ENCODE results near the gene XPO6. TPM values are rescaled to one million over a fixed set of nuclear protein-coding genes. Genes with fewer than 3 reads are reported as not detected.

The XPO6 gene
- total and polyA plus RNA-seq, 4 donors, result 52.9 to 172 (median 126) TPM

DNA sequence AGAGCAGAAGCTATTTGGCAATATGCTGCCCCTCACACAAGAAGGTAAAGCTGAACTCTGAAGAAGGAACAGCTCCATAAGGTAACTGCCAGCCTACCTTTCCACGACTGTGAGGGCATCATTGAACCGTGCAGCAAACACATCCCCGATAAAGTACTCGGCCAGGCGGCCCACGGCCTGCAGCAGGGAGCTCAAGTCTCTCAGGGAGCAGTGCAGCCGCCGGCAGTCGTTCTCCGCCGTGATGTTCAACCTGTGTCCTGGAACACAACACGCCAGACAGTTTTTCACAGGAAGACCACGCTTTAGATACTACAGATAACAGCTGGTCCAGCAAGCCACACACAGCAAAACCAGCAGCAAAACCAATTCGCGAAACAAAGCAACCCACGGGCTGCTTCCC is 86.2 kb downstream of the XPO6 start:
- 96 to 98% methylated on average over 16 of the region's 16 CpGs for WGBS, 2 donors
- TF ChIP-seq, protein P1, sequence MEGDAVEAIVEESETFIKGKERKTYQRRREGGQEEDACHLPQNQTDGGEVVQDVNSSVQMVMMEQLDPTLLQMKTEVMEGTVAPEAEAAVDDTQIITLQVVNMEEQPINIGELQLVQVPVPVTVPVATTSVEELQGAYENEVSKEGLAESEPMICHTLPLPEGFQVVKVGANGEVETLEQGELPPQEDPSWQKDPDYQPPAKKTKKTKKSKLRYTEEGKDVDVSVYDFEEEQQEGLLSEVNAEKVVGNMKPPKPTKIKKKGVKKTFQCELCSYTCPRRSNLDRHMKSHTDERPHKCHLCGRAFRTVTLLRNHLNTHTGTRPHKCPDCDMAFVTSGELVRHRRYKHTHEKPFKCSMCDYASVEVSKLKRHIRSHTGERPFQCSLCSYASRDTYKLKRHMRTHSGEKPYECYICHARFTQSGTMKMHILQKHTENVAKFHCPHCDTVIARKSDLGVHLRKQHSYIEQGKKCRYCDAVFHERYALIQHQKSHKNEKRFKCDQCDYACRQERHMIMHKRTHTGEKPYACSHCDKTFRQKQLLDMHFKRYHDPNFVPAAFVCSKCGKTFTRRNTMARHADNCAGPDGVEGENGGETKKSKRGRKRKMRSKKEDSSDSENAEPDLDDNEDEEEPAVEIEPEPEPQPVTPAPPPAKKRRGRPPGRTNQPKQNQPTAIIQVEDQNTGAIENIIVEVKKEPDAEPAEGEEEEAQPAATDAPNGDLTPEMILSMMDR (IDR thresholded peaks at IDR 0.05; ENCODE audit: control extremely low read depth, extremely low read depth), result no peak
- no peak for DNase-seq

DNA sequence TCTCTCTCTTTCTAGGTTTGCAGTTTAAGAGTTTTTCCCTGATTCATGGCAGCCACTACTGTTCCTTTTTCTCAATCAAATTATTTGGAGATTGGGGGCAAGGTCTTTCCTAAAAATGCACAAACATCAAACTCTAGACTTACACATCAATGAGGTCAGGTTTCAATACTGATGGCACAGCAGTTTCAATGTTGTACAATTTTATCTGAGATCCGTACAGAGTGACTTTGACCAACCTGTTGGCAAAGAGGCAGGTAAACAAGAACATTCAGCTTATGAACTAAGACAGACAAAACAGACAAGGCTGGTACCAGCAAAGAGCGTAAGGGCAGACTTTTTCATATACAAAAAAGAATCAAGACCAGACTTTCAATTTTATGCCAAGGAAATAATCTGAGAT is 90.2 kb downstream of the XPO6 start:
- no peak overlapping the region for H3K4me3 ChIP-seq
- H3K9ac ChIP-seq (ENCODE audit: insufficient read depth in 1 of 2, low read length in 2 of 2), result no peak overlapping the region
- no peaks in the 10 kb centered on the region for H3K27me3 ChIP-seq (ENCODE audit: control insufficient read depth in 3 of 3, insufficient read depth in 3 of 3, low read length in 2 of 3)
- TF ChIP-seq, protein P1 (IDR thresholded peaks at IDR 0.05; ENCODE audit: control extremely low read depth, extremely low read depth), result no peak
- 92% methylated on average over 2 of the region's 2 CpGs for WGBS, 2 donors
- no peaks in the 10 kb centered on the region for H3K4me1 ChIP-seq (ENCODE audit: control insufficient read depth in 5 of 5, insufficient read depth in 5 of 5, low read length in 5 of 5)
- no peak for ATAC-seq (ENCODE audit: insufficient read depth, low FRiP score)
- no peak for DNase-seq
- no peaks in the 10 kb centered on the region for H3K9me3 ChIP-seq (ENCODE audit: control insufficient read depth in 4 of 4, insufficient read depth in 3 of 4, low read length in 3 of 4)
- peaks cover 30 to 50% (median 40%) of the 10 kb centered on the region in 4 donors for H3K36me3 ChIP-seq (ENCODE audit: control insufficient read depth in 4 of 4, insufficient read depth in 4 of 4, low read length in 4 of 4)
- no peak overlapping the region for H3K27ac ChIP-seq (ENCODE audit: low read depth in 1 of 2, low read length in 1 of 2)

More for the DNA sequence above, 86.2 kb downstream of the XPO6 start:
- no peak overlapping the region for H3K4me3 ChIP-seq
- no peaks in the 10 kb centered on the region for H3K9me3 ChIP-seq (ENCODE audit: control insufficient read depth in 4 of 4, insufficient read depth in 3 of 4, low read length in 3 of 4)
- H3K36me3 ChIP-seq (ENCODE audit: control insufficient read depth in 4 of 4, insufficient read depth in 4 of 4, low read length in 4 of 4), result peaks cover 26 to 56% (median 43%) of the 10 kb centered on the region in 4 donors
- H3K27me3 ChIP-seq (ENCODE audit: control insufficient read depth in 3 of 3, insufficient read depth in 3 of 3, low read length in 2 of 3), result no peaks in the 10 kb centered on the region
- H3K27ac ChIP-seq (ENCODE audit: low read depth in 1 of 2, low read length in 1 of 2), result no peak overlapping the region
- no peaks in the 10 kb centered on the region for H3K4me1 ChIP-seq (ENCODE audit: control insufficient read depth in 5 of 5, insufficient read depth in 5 of 5, low read length in 5 of 5)
- ATAC-seq (ENCODE audit: insufficient read depth, low FRiP score), result no peak
- no peak overlapping the region for H3K9ac ChIP-seq (ENCODE audit: insufficient read depth in 1 of 2, low read length in 2 of 2)

DNA sequence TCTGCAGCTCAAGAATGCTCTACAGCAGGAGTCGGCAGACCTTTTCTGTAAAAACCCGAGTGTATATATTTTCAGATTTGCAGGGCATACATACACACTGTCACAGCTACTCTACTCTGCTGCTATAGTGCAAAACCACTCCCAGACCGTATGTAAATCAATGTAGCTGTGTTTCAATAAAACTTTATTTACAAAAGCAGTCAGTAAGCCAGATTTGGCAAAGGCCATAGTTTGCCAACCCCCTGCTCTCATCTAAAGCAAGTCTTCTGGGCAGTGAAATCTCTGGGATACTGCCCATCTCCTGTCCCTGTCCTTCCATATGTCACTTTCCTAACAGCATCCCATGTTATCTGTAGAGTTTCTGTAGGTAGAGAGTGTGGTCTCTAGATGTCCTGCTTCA is 91.0 kb downstream of the XPO6 start:
- no peak overlapping the region for H3K27ac ChIP-seq (ENCODE audit: low read depth in 1 of 2, low read length in 1 of 2)
- H3K9me3 ChIP-seq (ENCODE audit: control insufficient read depth in 4 of 4, insufficient read depth in 3 of 4, low read length in 3 of 4), result no peaks in the 10 kb centered on the region
- H3K36me3 ChIP-seq (ENCODE audit: control insufficient read depth in 4 of 4, insufficient read depth in 4 of 4, low read length in 4 of 4), result peaks cover 27 to 48% (median 38%) of the 10 kb centered on the region in 4 donors
- H3K27me3 ChIP-seq (ENCODE audit: control insufficient read depth in 3 of 3, insufficient read depth in 3 of 3, low read length in 2 of 3), result no peaks in the 10 kb centered on the region
- H3K4me1 ChIP-seq (ENCODE audit: control insufficient read depth in 5 of 5, insufficient read depth in 5 of 5, low read length in 5 of 5), result no peaks in the 10 kb centered on the region
- TF ChIP-seq, protein P1 (IDR thresholded peaks at IDR 0.05; ENCODE audit: control extremely low read depth, extremely low read depth), result no peak
- 94 to 95% methylated on average over 3 of the region's 3 CpGs for WGBS, 2 donors
- H3K9ac ChIP-seq (ENCODE audit: insufficient read depth in 1 of 2, low read length in 2 of 2), result no peak overlapping the region
- ATAC-seq (ENCODE audit: insufficient read depth, low FRiP score) (no peak), DNase-seq (no peak)
- no peak overlapping the region for H3K4me3 ChIP-seq

DNA sequence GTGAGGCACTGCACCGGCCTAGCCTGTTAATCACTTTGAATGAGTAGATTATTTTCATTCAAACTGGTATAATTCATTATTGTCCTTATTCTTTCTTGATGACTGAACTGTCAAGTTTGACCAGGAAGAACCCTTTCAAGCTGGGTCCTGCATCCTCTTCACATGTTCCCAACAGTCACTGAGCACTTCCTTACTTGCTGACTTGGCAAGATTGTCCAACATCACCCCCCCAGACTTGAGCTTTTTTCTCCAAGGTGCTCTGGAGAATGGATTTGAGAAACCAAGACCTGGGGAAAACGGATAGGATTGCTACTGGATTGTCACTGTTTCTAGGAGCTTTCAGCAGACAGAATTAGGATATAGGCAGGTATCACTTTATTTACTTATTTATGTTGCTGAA is 93.1 kb downstream of the XPO6 start:
- no peak for ATAC-seq (ENCODE audit: insufficient read depth, low FRiP score)
- H3K9me3 ChIP-seq (ENCODE audit: control insufficient read depth in 4 of 4, insufficient read depth in 3 of 4, low read length in 3 of 4), result no peaks in the 10 kb centered on the region
- WGBS, 2 donors, result 49 to 50% methylated on average over 2 of the region's 2 CpGs
- no peak overlapping the region for H3K4me3 ChIP-seq
- TF ChIP-seq, protein P1 (IDR thresholded peaks at IDR 0.05; ENCODE audit: control extremely low read depth, extremely low read depth), result no peak
- DNase-seq, result no peak
- H3K9ac ChIP-seq (ENCODE audit: insufficient read depth in 1 of 2, low read length in 2 of 2), result no peak overlapping the region
- no peaks in the 10 kb centered on the region for H3K27me3 ChIP-seq (ENCODE audit: control insufficient read depth in 3 of 3, insufficient read depth in 3 of 3, low read length in 2 of 3)
- H3K4me1 ChIP-seq (ENCODE audit: control insufficient read depth in 5 of 5, insufficient read depth in 5 of 5, low read length in 5 of 5), result no peaks in the 10 kb centered on the region
- no peak overlapping the region for H3K27ac ChIP-seq (ENCODE audit: low read depth in 1 of 2, low read length in 1 of 2)
- peaks cover 24 to 45% (median 38%) of the 10 kb centered on the region in 4 donors for H3K36me3 ChIP-seq (ENCODE audit: control insufficient read depth in 4 of 4, insufficient read depth in 4 of 4, low read length in 4 of 4)
